Loucy (cell line): ENCODE measurements around the gene UBE2U.

ENCODE experiments used
- H2AFZ ChIP-seq: fragments of 200-600 bp; sonication (generic); 2 replicates; pipeline ENCODE4 v1.6.0; 2016; ENCODE audit warnings: antibody characterized with exemption, mild to moderate bottlenecking, low read length, moderate library complexity
- H3F3A ChIP-seq: fragments of 200-600 bp; 2 replicates; pipeline ENCODE4 v1.6.0; 2016; ENCODE audit warnings: antibody characterized with exemption, low read depth, mild to moderate bottlenecking
- H3K27me3 ChIP-seq: fragments of 200-600 bp; sonication (generic); 2 replicates; pipeline ENCODE4 v1.6.1; 2014; ENCODE audit warnings: low read length, mild to moderate bottlenecking; ENCODE audit not compliant: insufficient read depth, poor library complexity, severe bottlenecking
- H3K36me3 ChIP-seq: fragments of 200-600 bp; sonication (generic); 2 replicates; pipeline ENCODE4 v1.6.1; 2016; ENCODE audit warnings: low read length; ENCODE audit not compliant: insufficient read depth
- H3K4me1 ChIP-seq: fragments of 200-600 bp; sonication (generic); 2 replicates; pipeline ENCODE4 v1.5.1; 2014; ENCODE audit warnings: low read length, mild to moderate bottlenecking; ENCODE audit not compliant: insufficient read depth, poor library complexity, severe bottlenecking
- H3K4me2 ChIP-seq: fragments of 200-600 bp; sonication (generic); 2 replicates; pipeline ENCODE4 v1.6.0; 2014; ENCODE audit warnings: antibody characterized with exemption, low read length, low read depth, mild to moderate bottlenecking; ENCODE audit not compliant: poor library complexity, severe bottlenecking
- H3K4me3 ChIP-seq: fragments of 200-600 bp; sonication (generic); 2 replicates; pipeline ENCODE4 v1.5.1; 2014; ENCODE audit warnings: low read length, mild to moderate bottlenecking, mixed read lengths; ENCODE audit not compliant: poor library complexity, severe bottlenecking
- H3K79me2 ChIP-seq: fragments of 200-600 bp; sonication (generic); 2 replicates; pipeline ENCODE4 v1.6.1; 2014; ENCODE audit warnings: low read length; ENCODE audit not compliant: insufficient read depth
- H3K9ac ChIP-seq: fragments of 200-600 bp; sonication (generic); 2 replicates; pipeline ENCODE4 v1.6.0; 2014; ENCODE audit warnings: mild to moderate bottlenecking, low read depth, low read length, moderate library complexity; ENCODE audit not compliant: poor library complexity, severe bottlenecking
- H3K9me2 ChIP-seq: fragments of 200-600 bp; sonication (generic); replicated peaks from 2 replicates; pipeline ENCODE4 v1.6.1; 2016; ENCODE audit warnings: low read depth, low read length, mixed read lengths
- H3K9me3 ChIP-seq: fragments of 200-600 bp; sonication (generic); 2 replicates; pipeline ENCODE4 v1.6.1; 2014; ENCODE audit warnings: mild to moderate bottlenecking, antibody characterized with exemption, low read length, low read depth; ENCODE audit not compliant: insufficient read depth
- H4K20me1 ChIP-seq: fragments of 200-600 bp; sonication (generic); 2 replicates; pipeline ENCODE4 v1.6.0; 2014; ENCODE audit warnings: antibody characterized with exemption, low read length, mild to moderate bottlenecking; ENCODE audit not compliant: insufficient read depth, poor library complexity, severe bottlenecking
- CTCF ChIP-seq: fragments of 200-600 bp; sonication (generic); conservative IDR thresholded peaks from 2 replicates; pipeline ENCODE4 v1.5.1; 2014; ENCODE audit warnings: mild to moderate bottlenecking, antibody characterized with exemption, low read length
- EZH2phosphoT487 ChIP-seq: fragments of 200-600 bp; IDR thresholded peaks from 2 replicates; pipeline ENCODE4 v1.6.1; 2018; ENCODE audit warnings: antibody characterized with exemption, mild to moderate bottlenecking, moderate library complexity, borderline replicate concordance

UBE2U gene

DNA sequence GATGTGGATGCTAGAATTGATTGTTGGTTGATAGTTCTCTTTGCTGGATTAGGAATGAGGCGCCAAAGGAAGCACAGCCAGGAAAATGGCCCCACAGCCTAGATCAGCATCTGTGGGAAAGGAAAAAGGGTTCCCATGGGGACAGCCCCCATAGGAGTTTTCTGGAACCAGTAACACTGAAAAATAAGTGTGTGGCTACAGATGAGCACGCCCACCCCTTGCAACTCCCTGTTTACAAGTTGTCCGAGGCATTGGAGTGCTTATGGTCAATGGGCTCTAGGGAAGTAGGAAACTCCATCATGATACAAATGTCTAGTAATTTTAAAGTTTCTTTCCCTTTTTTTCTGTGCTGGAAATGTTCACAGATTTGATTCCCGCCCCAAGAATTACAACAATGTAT is 23.8 kb upstream of the UBE2U start:
- H3K9ac ChIP-seq, result no peak overlapping the region
- no peaks in the 10 kb centered on the region for H3K9me3 ChIP-seq
- no peak overlapping the region for H2AFZ ChIP-seq
- H3K4me2 ChIP-seq, result no peak overlapping the region
- no peaks in the 10 kb centered on the region for H3F3A ChIP-seq
- H3K27me3 ChIP-seq, result no peaks in the 10 kb centered on the region
- no peaks in the 10 kb centered on the region for H3K9me2 ChIP-seq
- TF ChIP-seq CTCF (no peak), EZH2phosphoT487 (no peak)
- H3K79me2 ChIP-seq, result no peaks in the 10 kb centered on the region
- no peaks in the 10 kb centered on the region for H4K20me1 ChIP-seq
- no peaks in the 10 kb centered on the region for H3K36me3 ChIP-seq
- H3K4me3 ChIP-seq, result no peak overlapping the region
- H3K4me1 ChIP-seq, result peaks cover 6% of the 10 kb centered on the region

DNA sequence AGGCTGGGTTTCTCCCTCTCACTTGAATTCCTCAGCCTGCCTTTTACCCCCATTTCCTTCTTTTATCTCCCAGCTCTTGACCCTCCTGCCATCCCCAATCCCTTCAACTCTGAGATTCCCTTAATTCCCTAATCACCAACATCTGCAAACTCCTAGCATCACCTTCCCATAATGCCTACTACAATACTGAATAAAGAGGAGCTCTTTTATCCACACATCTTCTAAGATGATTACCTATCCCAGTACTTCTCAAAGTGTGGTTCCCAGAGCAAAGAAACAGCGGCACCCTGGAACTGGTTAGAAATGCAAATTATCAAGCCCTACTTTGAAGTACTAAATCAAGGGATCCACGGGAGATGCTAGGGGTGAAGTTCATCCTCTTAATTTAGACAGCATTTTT is 21.2 kb upstream of the UBE2U start:
- Histone ChIP-seq H3K9me2 (no peaks in the 10 kb centered on the region), H4K20me1 (no peaks in the 10 kb centered on the region), H3F3A (no peaks in the 10 kb centered on the region), H3K36me3 (no peaks in the 10 kb centered on the region), H3K79me2 (no peaks in the 10 kb centered on the region), H3K27me3 (no peaks in the 10 kb centered on the region), H3K4me2 (no peak overlapping the region), H3K9me3 (no peaks in the 10 kb centered on the region), H3K4me3 (no peak overlapping the region), H3K4me1 (peaks cover 6% of the 10 kb centered on the region), H3K9ac (no peak overlapping the region), H2AFZ (no peak overlapping the region)
- TF ChIP-seq EZH2phosphoT487, result no peak
- no peak for TF ChIP-seq CTCF

GRCh38 chr1:64183395-64184002 is 19.9 kb upstream of the UBE2U start:
- Histone ChIP-seq H3K9ac (no peak overlapping the region), H3K9me2 (no peaks in the 10 kb centered on the region), H3K27me3 (no peaks in the 10 kb centered on the region), H3K4me2 (no peak overlapping the region), H3K4me1 (peaks cover 6% of the 10 kb centered on the region), H4K20me1 (no peaks in the 10 kb centered on the region), H3K4me3 (no peak overlapping the region), H3K9me3 (no peaks in the 10 kb centered on the region), H3F3A (no peaks in the 10 kb centered on the region), H3K79me2 (no peaks in the 10 kb centered on the region), H2AFZ (0 out of 2 replicates have a peak overlapping the region, but pooled peaks have one; percentile 19), H3K36me3 (no peaks in the 10 kb centered on the region)
- TF ChIP-seq EZH2phosphoT487, result no peak
- no peak for TF ChIP-seq CTCF
